Thymus (tissue), 11 donors: ENCODE measurements around the gene ARL4C. TPM values are rescaled to one million over a fixed set of nuclear protein-coding genes. Genes with fewer than 3 reads are reported as not detected.

Experiments
- DNase-seq, 9 donors: peaks; one replicate each; pipeline ENCODE4 v3.0.0-alpha.2; 2013; ENCODE audit warnings: low spot score in 9 of 9, low read depth in 6 of 9, missing footprints in 1 of 9
- H3K27ac ChIP-seq, 2 donors: one replicate each; pipeline ENCODE4 v1.5.1; 2013; ENCODE audit warnings: control low read depth in 1 of 2, low read depth in 1 of 2, low read length in 1 of 2, mild to moderate bottlenecking in 1 of 2, moderate library complexity in 1 of 2
- H3K27me3 ChIP-seq, 2 donors: one replicate each; pipeline ENCODE4 v1.5.1; 2013; ENCODE audit warnings: low read length in 1 of 2; ENCODE audit not compliant: control insufficient read depth in 2 of 2, insufficient read depth in 1 of 2
- H3K36me3 ChIP-seq, 2 donors: one replicate each; pipeline ENCODE4 v1.5.1; 2013; ENCODE audit warnings: low read length in 1 of 2, mild to moderate bottlenecking in 1 of 2, moderate library complexity in 1 of 2; ENCODE audit not compliant: control insufficient read depth in 2 of 2, insufficient read depth in 2 of 2
- H3K4me1 ChIP-seq, 2 donors: one replicate each; pipeline ENCODE4 v1.5.1; 2013; ENCODE audit warnings: low read length in 2 of 2; ENCODE audit not compliant: control insufficient read depth in 2 of 2, insufficient read depth in 2 of 2
- H3K4me3 ChIP-seq, 2 donors: one replicate each; pipeline ENCODE4 v1.5.1; 2013; ENCODE audit warnings: low read length in 2 of 2, control low read depth in 1 of 2, mild to moderate bottlenecking in 1 of 2
- H3K9me3 ChIP-seq, 2 donors: one replicate each; pipeline ENCODE4 v1.5.1; 2013; ENCODE audit warnings: low read length in 1 of 2, mild to moderate bottlenecking in 1 of 2; ENCODE audit not compliant: control insufficient read depth in 2 of 2, insufficient read depth in 1 of 2
- WGBS: extraction: QIAGEN DNeasy Blood & Tissue Kit; methylation state at CpG from one replicate; pipeline ENCODE4 v1.1.7; 2013; 5-methylcytosine and 5-hydroxymethylcytosine counted together
- polyA plus RNA-seq: library from polyadenylated mRNA; stranded (reverse); fragments of 200-250 nt; gene quantifications from one replicate; pipeline ENCODE4 v1.2.3, GENCODE V29; 2013
- total RNA-seq: library from RNA; stranded (reverse); fragments of 120-200 nt; gene quantifications from one replicate; pipeline ENCODE4 v1.2.4, GENCODE V29; 2013
- donor health status: healthy.

ARL4C gene
- total and polyA plus RNA-seq, 2 donors, result 46.7 to 59.9 TPM

DNA sequence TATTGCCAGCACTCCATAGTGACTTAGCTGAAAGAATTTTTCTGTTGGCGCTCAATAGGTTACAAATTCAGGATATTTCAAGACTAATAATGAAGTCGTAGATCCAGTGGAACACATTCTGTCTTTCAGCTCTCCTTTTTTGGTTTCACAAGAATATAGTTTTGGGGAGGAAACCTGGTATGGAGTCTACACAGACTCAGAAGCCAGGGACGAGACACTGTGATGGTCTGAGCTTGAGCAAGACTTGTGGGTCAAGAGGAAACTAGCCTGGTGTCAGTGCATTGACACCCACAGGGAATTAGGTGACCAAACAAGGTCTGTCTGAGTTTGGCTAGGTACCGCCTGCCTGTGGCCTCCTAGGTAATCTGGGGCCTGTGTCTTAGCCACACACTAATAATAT is 26.9 kb downstream of the ARL4C start:
- Histone ChIP-seq H3K9me3 (peaks cover 1 to 21% of the 10 kb centered on the region in 2 donors), H3K27ac (no peak overlapping the region), H3K4me3 (no peak overlapping the region), H3K36me3 (no peaks in the 10 kb centered on the region), H3K27me3 (no peaks in the 10 kb centered on the region), H3K4me1 (peaks cover 19 to 25% of the 10 kb centered on the region in 2 donors)
- over 99% methylated on average over 4 of the region's 4 CpGs for WGBS
- no peak for DNase-seq

DNA sequence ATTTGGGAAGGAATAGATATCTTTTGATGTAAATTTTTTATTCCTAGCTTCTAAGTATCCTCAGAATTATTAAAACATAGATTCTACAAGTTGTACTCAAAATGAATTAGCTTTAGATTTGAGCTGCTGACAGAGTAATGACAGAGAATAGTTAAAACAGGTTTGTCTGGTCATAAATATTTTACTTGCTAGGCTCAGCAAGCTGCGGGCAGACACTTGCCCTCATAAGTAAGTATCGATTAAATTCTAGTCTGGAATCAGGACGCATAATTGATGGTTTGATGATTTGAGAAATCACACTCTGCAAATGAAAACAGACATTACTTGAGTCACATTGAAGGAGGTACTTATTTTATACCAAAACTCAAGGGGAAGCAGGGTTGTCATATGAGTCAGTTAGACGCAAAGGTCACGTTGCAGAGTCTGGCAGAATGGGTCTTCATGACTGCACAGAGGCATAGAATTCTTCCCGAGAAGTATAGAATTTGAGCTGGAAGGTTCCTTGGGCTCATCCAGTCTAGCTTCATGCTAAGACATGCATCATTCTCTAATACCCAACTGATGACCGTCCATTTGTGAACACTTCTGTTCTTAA is 27.5 kb downstream of the ARL4C start:
- DNase-seq, result no peak
- peaks cover 1 to 21% of the 10 kb centered on the region in 2 donors for H3K9me3 ChIP-seq
- H3K4me1 ChIP-seq, result peaks cover 25 to 32% of the 10 kb centered on the region in 2 donors
- H3K4me3 ChIP-seq, result no peak overlapping the region
- H3K36me3 ChIP-seq, result no peaks in the 10 kb centered on the region
- H3K27me3 ChIP-seq, result no peaks in the 10 kb centered on the region
- H3K27ac ChIP-seq, result no peak overlapping the region
- WGBS, result 85% methylated on average over 7 of the region's 7 CpGs

- no peak for DNase-seq
- 87% methylated on average over 5 of the region's 5 CpGs for WGBS
- Histone ChIP-seq H3K4me3 (no peak overlapping the region), H3K27me3 (no peaks in the 10 kb centered on the region), H3K4me1 (peaks cover 28 to 40% of the 10 kb centered on the region in 2 donors), H3K9me3 (peaks cover 1 to 13% of the 10 kb centered on the region in 2 donors), H3K36me3 (no peaks in the 10 kb centered on the region), H3K27ac (no peak overlapping the region)
Measured at GRCh38 chr2:234468503-234468902, 28.4 kb downstream of the ARL4C start.

DNA sequence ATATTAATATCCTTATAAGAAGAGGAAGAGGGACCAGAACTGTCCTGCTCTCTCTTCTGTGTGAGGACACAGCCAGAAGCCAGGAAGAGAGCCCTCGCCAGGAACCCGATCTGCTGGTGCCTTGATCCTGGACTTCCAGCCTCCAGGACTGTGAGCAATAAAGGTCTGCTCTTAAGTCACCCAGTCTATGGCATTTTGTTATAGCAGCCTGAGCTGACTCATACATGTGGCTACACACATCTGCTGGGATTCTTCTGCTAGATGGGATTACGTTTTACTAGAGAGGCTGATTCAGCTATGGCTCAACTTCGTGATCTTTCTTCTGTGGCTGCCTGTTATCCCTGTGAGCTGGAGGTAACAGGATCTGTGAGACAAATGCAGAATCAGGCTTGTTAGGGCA is 29.6 kb downstream of the ARL4C start:
- no peak overlapping the region for H3K27ac ChIP-seq
- no peak for DNase-seq
- 97% methylated on average over 4 of the region's 4 CpGs for WGBS
- peaks cover 40 to 52% of the 10 kb centered on the region in 2 donors for H3K4me1 ChIP-seq
- no peaks in the 10 kb centered on the region for H3K36me3 ChIP-seq
- peaks cover 0 to 5% of the 10 kb centered on the region in 2 donors for H3K9me3 ChIP-seq
- no peaks in the 10 kb centered on the region for H3K27me3 ChIP-seq
- no peak overlapping the region for H3K4me3 ChIP-seq

DNA sequence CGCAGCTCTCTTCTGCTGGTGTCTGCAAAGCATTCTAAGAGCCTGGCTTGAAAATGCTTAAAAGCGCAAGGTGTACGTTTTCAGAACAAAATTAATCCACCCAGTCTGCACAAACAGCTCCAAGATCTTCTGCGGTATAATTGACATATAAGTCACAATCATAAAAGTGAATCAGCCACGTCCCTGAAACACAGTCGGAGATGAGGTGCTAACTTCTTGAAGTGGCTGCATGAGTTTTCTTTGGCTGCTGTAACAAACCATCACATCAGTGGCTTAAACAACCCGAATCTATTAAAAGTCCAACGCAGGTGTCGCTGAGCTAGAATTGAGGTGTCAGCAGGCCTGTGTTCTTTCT is 32.6 kb downstream of the ARL4C start:
- Histone ChIP-seq H3K9me3 (peaks cover 0 to 4% of the 10 kb centered on the region in 2 donors), H3K4me1 (peaks cover 55 to 59% of the 10 kb centered on the region in 2 donors), H3K4me3 (peak overlapping the region in 1 of 2 donors; percentile 23), H3K27ac (peak overlapping the region; percentile 94 to 97), H3K36me3 (peaks cover 0 to 3% of the 10 kb centered on the region in 2 donors), H3K27me3 (no peaks in the 10 kb centered on the region)
- DNase-seq, result no peak
- 20% methylated on average over 9 of the region's 9 CpGs for WGBS

GRCh38 chr2:234463626-234464290 is 33.1 kb downstream of the ARL4C start:
- Histone ChIP-seq H3K27ac (peak overlapping the region; percentile 94 to 97), H3K4me3 (peak overlapping the region in 1 of 2 donors; percentile 23), H3K9me3 (peaks cover 0 to 4% of the 10 kb centered on the region in 2 donors), H3K4me1 (peaks cover 56 to 57% of the 10 kb centered on the region in 2 donors), H3K27me3 (no peaks in the 10 kb centered on the region), H3K36me3 (peaks cover 0 to 3% of the 10 kb centered on the region in 2 donors)
- WGBS, result 40% methylated on average over 17 of the region's 17 CpGs
- DNase-seq, result peak in 6 of 9 donors; percentile 41 to 86 (median 66)

GRCh38 chr2:234462218-234462992 is 34.5 kb downstream of the ARL4C start:
- 94% methylated on average over 10 of the region's 10 CpGs for WGBS
- DNase-seq, result no peak
- peak overlapping the region; percentile 47 to 97 for H3K27ac ChIP-seq
- no peak overlapping the region for H3K4me3 ChIP-seq
- no peaks in the 10 kb centered on the region for H3K27me3 ChIP-seq
- peaks cover 52 to 56% of the 10 kb centered on the region in 2 donors for H3K4me1 ChIP-seq
- peaks cover 0 to 3% of the 10 kb centered on the region in 2 donors for H3K36me3 ChIP-seq
- H3K9me3 ChIP-seq, result peaks cover 0 to 11% of the 10 kb centered on the region in 2 donors

DNA sequence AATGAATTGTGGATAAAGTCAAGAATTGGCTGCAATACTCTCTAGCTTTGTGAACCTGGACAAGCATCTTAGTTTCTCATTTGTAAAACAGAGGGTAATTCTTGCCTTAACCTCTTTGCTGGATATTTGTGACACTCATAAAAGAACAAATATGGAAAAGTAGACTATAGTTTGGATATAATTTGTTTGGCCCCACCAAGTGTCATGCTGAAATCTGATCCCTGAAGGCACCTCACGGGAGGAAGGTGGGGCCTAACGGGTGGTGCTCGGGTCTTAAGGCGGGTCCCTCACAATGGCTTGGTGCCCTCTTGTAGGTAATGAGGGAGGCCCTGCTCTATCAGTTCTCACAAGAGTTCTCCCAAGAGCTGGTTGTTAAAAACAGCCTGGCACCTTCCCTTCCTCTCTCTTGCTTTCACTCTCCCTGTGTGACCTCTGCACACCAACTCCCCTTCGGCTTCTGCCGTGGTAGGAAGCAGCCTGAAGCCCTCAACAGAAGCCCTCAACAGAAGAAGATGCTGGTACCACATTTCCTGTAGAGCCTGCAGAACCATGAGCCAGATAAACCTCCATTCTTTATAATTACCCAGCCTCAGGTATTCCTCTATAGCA is 37.4 kb downstream of the ARL4C start:
- DNase-seq, result peak in 1 of 9 donors; percentile 49
- Histone ChIP-seq H3K27me3 (no peaks in the 10 kb centered on the region), H3K4me1 (peaks cover 35 to 40% of the 10 kb centered on the region in 2 donors), H3K36me3 (peaks cover 0 to 3% of the 10 kb centered on the region in 2 donors), H3K9me3 (peaks cover 0 to 11% of the 10 kb centered on the region in 2 donors), H3K27ac (peak overlapping the region in 1 of 2 donors; percentile 89), H3K4me3 (no peak overlapping the region)
- 54% methylated on average over 6 of the region's 6 CpGs for WGBS
